MCF 10A (cell line): Measurements from ENCODE around the gene BCL2L11. TPM values are rescaled to one million over a fixed set of nuclear protein-coding genes. Genes with fewer than 3 reads are reported as not detected.
"Not testable (repeated sequence)": the region's sequence is repeated elsewhere in the genome, so short reads cannot be mapped to it uniquely, and the experiment has no call there.

ENCODE experiments used
- Bru-seq: library from RNA; stranded (reverse); fragments of 400-500 nt; gene quantifications from one replicate; lab custom pipeline; 2021; lab: Mats Ljungman, UMichigan
- BruChase-seq, 2 experiments: library from RNA; stranded (reverse); fragments of 400-500 nt; gene quantifications; one replicate each; lab custom pipeline; 2021; lab: Mats Ljungman, UMichigan
- BruUV-seq: library from RNA; stranded (reverse); fragments of 400-500 nt; replicated peaks from 2 replicates; lab custom pipeline; 2021; lab: Mats Ljungman, UMichigan
- CTCF ChIA-PET: fragments of 300-600 bp; sonication (Branson Sonifier 250); formaldehyde crosslinking; extraction: SDS; loops from one replicate; lab custom pipeline; 2021; ENCODE audit warnings: antibody characterized with exemption, inconsistent platforms; lab: Yijun Ruan, JAX
- POLR2A ChIA-PET: fragments of 300-600, 350-650 bp; sonication (Branson Sonifier 250); formaldehyde crosslinking; extraction: SDS; loops from one replicate; lab custom pipeline; 2020; ENCODE audit warnings: antibody characterized with exemption, inconsistent platforms; lab: Yijun Ruan, JAX
- DNase-seq: peaks from one replicate; pipeline ENCODE4 v3.0.0-alpha.2; 2018; ENCODE audit not compliant: unreplicated experiment
- H3K27ac Mint-ChIP-seq: one replicate; pipeline ENCODE4 v1.8.0; 2022; ENCODE audit warnings: mild to moderate bottlenecking, low read depth, mixed read lengths; ENCODE audit not compliant: unreplicated experiment
- H3K27me3 Mint-ChIP-seq: one replicate; pipeline ENCODE4 v1.8.0; 2022; ENCODE audit warnings: mixed read lengths; ENCODE audit not compliant: insufficient read depth, unreplicated experiment
- H3K36me3 Mint-ChIP-seq: one replicate; pipeline ENCODE4 v1.8.0; 2022; ENCODE audit warnings: mild to moderate bottlenecking, moderate library complexity, mixed read lengths; ENCODE audit not compliant: insufficient read depth, unreplicated experiment
- H3K4me1 Mint-ChIP-seq: one replicate; pipeline ENCODE4 v1.8.0; 2022; ENCODE audit warnings: mixed read lengths; ENCODE audit not compliant: insufficient read depth, unreplicated experiment
- H3K4me3 Mint-ChIP-seq: one replicate; pipeline ENCODE4 v1.8.0; 2022; ENCODE audit warnings: mild to moderate bottlenecking, moderate library complexity, mixed read lengths; ENCODE audit not compliant: unreplicated experiment
- H3K9me3 Mint-ChIP-seq: one replicate; pipeline ENCODE4 v1.8.0; 2022; ENCODE audit warnings: mixed read lengths; ENCODE audit not compliant: unreplicated experiment
- CTCF ChIP-seq: fragments of 200-600 bp; IDR thresholded peaks from one replicate; pipeline ENCODE4 v1.8.0; 2022; ENCODE audit warnings: antibody characterized with exemption, mild to moderate bottlenecking; ENCODE audit not compliant: unreplicated experiment
- intact Hi-C: fragments of 100-400 bp; cut with micrococcal nuclease; formaldehyde crosslinking; loops from 2 replicates; pipeline ENCODE4 v1.14.1; 2022
- long read RNA-seq: library from polyadenylated mRNA; stranded (forward); transcript quantifications from one replicate; pipeline ENCODE4 v2.0.0, GENCODE V29; 2022
- total RNA-seq: library from RNA; stranded (reverse); gene quantifications from 2 replicates; pipeline ENCODE4 v1.2.3, GENCODE V29; 2022

Gene BCL2L11
- 5.8 and 8.4 TPM in 2 replicates for total RNA-seq
- Bru-seq, nascent RNA: percentile 75 among the genes with signal in this experiment
- percentile 52 among the genes with signal in this experiment for BruChase-seq, experiment 1, labeled RNA remaining after a 6-hour chase
- BruChase-seq, experiment 2, labeled RNA remaining after a 2-hour chase: percentile 58 among the genes with signal in this experiment
- long read RNA-seq, full-length matches to known transcripts: 2 of 5 reads
- long read RNA-seq, partial matches to known transcripts: 0 of 5 reads
- long read RNA-seq, other reads (novel, unspliced or antisense): 3 of 5 reads

DNA sequence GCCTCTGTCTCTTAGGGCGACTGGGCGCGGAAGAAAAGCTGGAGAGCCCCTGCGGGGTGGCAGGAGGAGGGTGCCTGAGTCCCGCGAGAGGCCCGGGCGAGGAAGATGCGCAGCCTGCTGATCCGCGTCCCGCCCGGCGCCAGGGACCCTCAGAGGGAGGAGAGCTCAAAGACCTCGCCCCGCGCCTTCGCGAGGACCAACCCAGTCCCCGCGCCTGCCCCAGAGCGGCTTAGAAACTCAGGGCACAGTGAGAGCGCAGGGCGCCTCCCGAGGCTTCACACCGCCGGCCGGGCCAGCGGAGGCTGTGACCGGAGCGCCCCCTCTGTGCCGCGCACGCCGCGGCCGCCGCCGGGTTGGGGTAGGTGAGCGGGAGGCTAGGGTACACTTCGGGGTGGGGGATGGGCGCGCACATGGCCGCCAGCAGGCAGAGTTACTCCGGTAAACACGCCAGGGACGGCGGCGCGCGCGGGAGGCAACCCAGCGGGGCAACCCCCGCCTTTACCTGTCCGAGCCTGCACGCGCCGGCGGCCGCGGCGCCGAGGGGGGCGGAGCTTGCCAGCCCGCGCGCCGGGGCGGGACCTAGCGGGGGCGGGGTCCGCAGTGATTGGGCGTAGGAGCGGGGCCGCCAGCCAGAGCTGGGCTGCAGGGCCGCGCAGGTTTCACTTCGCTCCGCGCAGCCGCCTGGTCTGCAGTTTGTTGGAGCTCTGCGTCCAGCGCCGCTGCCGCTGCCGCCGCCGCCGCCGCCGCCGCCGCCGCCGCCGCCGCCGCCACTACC, at the start of gene BCL2L11:
TSS of gene BCL2L11 (plus strand) at position 662 of the 775 bp plus-strand sequence. CDS start 2,832 bp downstream, outside the sequence.
- H3K9me3 Mint-ChIP-seq: no peaks in the 10 kb centered on the region
- intact Hi-C loops: loop anchor here (1.0 kb wide), 1 partner anchor 584 kb away; no protein-coding TSS in a partner anchor
- peak within 1 kb of the TSS; percentile 93 for H3K27ac Mint-ChIP-seq
- H3K27me3 Mint-ChIP-seq: no peaks in the 10 kb centered on the region
- peak within 1 kb of the TSS; percentile 91 for H3K4me3 Mint-ChIP-seq
- BruUV-seq: TSS peak; percentile 45
- ChIA-PET POLR2A (interaction anchor here (0.6 to 2.4 kb wide), 33 partner anchors 8 to 584 kb away, joined by 3 to 25 read pairs (median 4); no protein-coding TSS in a partner anchor), CTCF (interaction anchor here (0.6 to 1.5 kb wide), 5 partner anchors 306 to 588 kb away, joined by 3 to 9 read pairs (median 3); no protein-coding TSS in a partner anchor)
- peak; percentile 9 for TF ChIP-seq CTCF
- DNase-seq: peak; percentile 90
- peaks cover 8% of the 10 kb centered on the region for H3K4me1 Mint-ChIP-seq
- H3K36me3 Mint-ChIP-seq: peaks cover 38% of the 10 kb centered on the region

DNA sequence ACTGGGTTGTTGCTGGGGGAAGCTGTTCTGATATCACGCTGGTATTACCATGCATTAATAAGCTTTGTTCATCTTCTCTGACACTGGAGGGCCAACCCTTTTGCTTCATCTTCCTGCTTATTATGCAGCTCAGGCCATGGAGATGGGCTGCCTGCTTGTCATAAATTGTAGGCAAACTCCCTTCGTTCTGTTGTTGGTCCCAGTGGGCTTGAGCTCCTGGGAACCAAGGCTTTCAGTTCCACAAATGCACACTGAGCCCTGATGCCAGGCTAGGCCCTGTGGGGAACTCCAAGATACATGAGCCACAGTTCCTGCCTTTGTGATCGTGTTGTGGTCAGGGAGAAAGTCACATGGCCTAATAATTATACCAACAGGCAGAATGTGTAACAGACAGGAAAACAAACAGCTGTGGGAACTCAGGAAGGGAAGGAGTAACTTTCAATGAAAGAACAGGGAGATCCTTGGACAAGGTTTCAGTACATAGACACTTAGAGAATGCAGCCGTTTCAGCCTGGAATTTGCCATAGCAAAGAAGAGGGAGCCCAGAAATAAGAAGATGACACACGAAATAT, 49.0 kb upstream of the BCL2L11 start:
- no TSS peak for BruUV-seq
- ChIA-PET CTCF (no interaction called here), POLR2A (interaction anchor here (1.0 to 1.3 kb wide), 2 partner anchors 9 to 49 kb away, joined by 3 to 7 read pairs; partner anchors contain the start of gene BCL2L11)
- Mint-ChIP-seq H3K4me3 (peak overlapping the region; percentile 19), H3K36me3 (no peaks in the 10 kb centered on the region), H3K4me1 (peaks cover 27% of the 10 kb centered on the region), H3K27me3 (peaks cover 6% of the 10 kb centered on the region), H3K27ac (peak overlapping the region; percentile 81), H3K9me3 (peaks cover 13% of the 10 kb centered on the region)
- intact Hi-C loops: loop anchor here (10.0 kb wide), 1 partner anchor 47 kb away; no protein-coding TSS in a partner anchor
- no peak for TF ChIP-seq CTCF
- DNase-seq: peak; percentile 76

- CTCF ChIA-PET: interaction anchor here (0.7 kb wide), 1 partner anchor 1609 kb away, joined by 3 read pairs; no protein-coding TSS in a partner anchor
- Mint-ChIP-seq H3K36me3 (no peaks in the 10 kb centered on the region), H3K27me3 (peaks cover 12% of the 10 kb centered on the region), H3K4me3 (peak overlapping the region; percentile 19), H3K27ac (peak overlapping the region; percentile 81), H3K9me3 (peaks cover 18% of the 10 kb centered on the region), H3K4me1 (peaks cover 27% of the 10 kb centered on the region)
- DNase-seq: peak; percentile 85
- no peak for TF ChIP-seq CTCF
- POLR2A ChIA-PET: interaction anchor here (1.3 kb wide), 1 partner anchor 48 kb away, joined by 7 read pairs; the partner anchor contains the start of gene BCL2L11
- no TSS peak for BruUV-seq
- intact Hi-C loops: loop anchor here (10.0 kb wide), 1 partner anchor 48 kb away; no protein-coding TSS in a partner anchor
These were observed 48.4 kb upstream of the BCL2L11 start for GRCh38 chr2:111072220-111072871.

GRCh38 chr2:111082659-111083058, 38.1 kb upstream of the BCL2L11 start:
- H3K36me3 Mint-ChIP-seq, H3K4me3 Mint-ChIP-seq, BruUV-seq, H3K27ac Mint-ChIP-seq, CTCF ChIA-PET, intact Hi-C loops, DNase-seq, H3K9me3 Mint-ChIP-seq, POLR2A ChIA-PET, H3K4me1 Mint-ChIP-seq: not testable (repeated sequence)
- H3K27me3 Mint-ChIP-seq: peaks cover 78% of the 10 kb centered on the region
